K562 (cell line): ENCODE measurements around the gene CNDP1. TPM values are rescaled to one million over a fixed set of nuclear protein-coding genes. Genes with fewer than 3 reads are reported as not detected.
A peak's percentile ranks its signal among the peaks of the same experiment; 100 is the strongest.

Experiments used
- ARNT ChIP-seq, 2 experiments: fragments of 450-650 bp; IDR thresholded peaks; 2 replicates each; pipeline ENCODE4 v1.6.1; 2016; ENCODE audit warnings: mild to moderate bottlenecking in 1 of 2
- KDM1A ChIP-seq, 2 experiments: fragments of 450-650 bp; IDR thresholded peaks; 2 replicates each; pipeline ENCODE4 v1.6.1; 2016; ENCODE audit warnings: mild to moderate bottlenecking in 2 of 2
- MBD2 ChIP-seq: sonication (generic); IDR thresholded peaks from 2 replicates; pipeline ENCODE4 v1.6.1; 2016; ENCODE audit warnings: low read depth, borderline replicate concordance
- NCOA4 ChIP-seq: fragments of 450-650 bp; IDR thresholded peaks from 2 replicates; pipeline ENCODE4 v1.6.1; 2018; ENCODE audit warnings: mild to moderate bottlenecking; ENCODE audit not compliant: partially characterized antibody
- NRF1 ChIP-seq, 2 experiments: fragments of 450-650 bp; IDR thresholded peaks in 1 of 2; conservative IDR thresholded peaks in 1 of 2; 2 replicates each; pipeline ENCODE4 v1.6.1; 2014; ENCODE audit warnings: mild to moderate bottlenecking in 2 of 2
- POLR2AphosphoS2 ChIP-seq: IDR thresholded peaks from 2 replicates; pipeline ENCODE4 v1.6.1; 2012; ENCODE audit warnings: low read length, improper control_type of control experiment
- RAD21 ChIP-seq, 2 experiments: fragments of 250-450 bp in 1 of 2; fragments of 450-650 bp in 1 of 2; sonication (Bioruptor Pico) in 1 of 2; formaldehyde crosslinking in 1 of 2; IDR thresholded peaks in 1 of 2; conservative IDR thresholded peaks in 1 of 2; 2 replicates each; pipeline versions ENCODE4 v1.4.0 to v1.8.0; 2020 to 2022; ENCODE audit warnings: mild to moderate bottlenecking in 2 of 2, moderate library complexity in 1 of 2
- SOX6 ChIP-seq: fragments of 450-650 bp; IDR thresholded peaks from 2 replicates; pipeline ENCODE4 v1.6.1; 2014; ENCODE audit warnings: mild to moderate bottlenecking
- STAG1 ChIP-seq: sonication (generic); formaldehyde crosslinking; IDR thresholded peaks from 2 replicates; pipeline ENCODE4 v1.5.0; 2020; ENCODE audit warnings: missing genetic modification reagents, borderline replicate concordance
- TAF7 ChIP-seq: fragments of 450-650 bp; IDR thresholded peaks from 2 replicates; pipeline ENCODE4 v1.6.1; 2016; ENCODE audit warnings: missing genetic modification characterization, missing compliant biosample characterization
- XRCC3 ChIP-seq: fragments of 450-650 bp; IDR thresholded peaks from 2 replicates; pipeline ENCODE4 v1.6.1; 2017; ENCODE audit warnings: mild to moderate bottlenecking, moderate library complexity
- YY1 ChIP-seq, 3 experiments: IDR thresholded peaks; 2 replicates each; pipeline ENCODE4 v1.6.1; 2011; ENCODE audit warnings: low read length in 2 of 3, mild to moderate bottlenecking in 2 of 3, moderate library complexity in 2 of 3, borderline replicate concordance in 1 of 3, control low read depth in 1 of 3, low read depth in 1 of 3; ENCODE audit not compliant: insufficient read depth in 3 of 3, insufficient replicate concordance in 2 of 3, control insufficient read depth in 1 of 3, insufficient read length in 1 of 3; ENCODE audit errors: extremely low read depth in 1 of 3
- ZNF436 ChIP-seq: fragments of 250-450, 450-650 bp; sonication (Bioruptor Pico); formaldehyde crosslinking; IDR thresholded peaks from 2 replicates; pipeline ENCODE4 v1.7.0; 2020; ENCODE audit warnings: mild to moderate bottlenecking
- polyA plus RNA-seq, 8 experiments: library from polyadenylated mRNA; depleted of rRNA in 4 of 8; stranded (reverse) in 5 of 8; unstranded in 3 of 8; fragments of >200 nt; fragmentation: Nextera tagmentation in 2 of 8; fragmentation: Illumina TruSeq in 1 of 8; extraction: Ambion mirVana in 2 of 8; extraction: Trizol in 1 of 8; gene quantifications; 2 replicates each; pipeline versions ENCODE4 v1.2.1 to v1.2.3, GENCODE V29; 2011 to 2014; ENCODE audit warnings: inconsistent platforms in 1 of 8, missing spikeins in 1 of 8
- total RNA-seq, 7 experiments: library from RNA; depleted of rRNA in 6 of 7; stranded (reverse); fragments of >200 nt in 6 of 7; fragmentation: Illumina TruSeq in 2 of 7; extraction: Trizol in 2 of 7; gene quantifications; 2 replicates each; pipeline versions ENCODE4 v1.2.1 to v1.2.3, GENCODE V29; 2011 to 2021; ENCODE audit warnings: low replicate concordance in 1 of 7
- TF ChIP-seq, protein P1 (sequence below): fragments of 250-450 bp; sonication (Bioruptor Pico); IDR thresholded peaks from 2 replicates; pipeline ENCODE4 v1.8.0; 2021; ENCODE audit warnings: moderate library complexity, mild to moderate bottlenecking, inconsistent platforms
- TF ChIP-seq, protein P2 (sequence below), 2 experiments: fragments of 450-650 bp; IDR thresholded peaks; 2 replicates each; pipeline ENCODE4 v1.6.1; 2018; ENCODE audit warnings: mild to moderate bottlenecking in 2 of 2, low read depth in 1 of 2; ENCODE audit not compliant: partially characterized antibody in 2 of 2
- TF ChIP-seq, protein P3 (sequence below): fragments of 450-650 bp; IDR thresholded peaks from 2 replicates; pipeline ENCODE4 v1.6.1; 2016
- TF ChIP-seq, protein P4 (sequence below): sonication (generic); formaldehyde crosslinking; IDR thresholded peaks from 2 replicates; pipeline ENCODE4 v1.8.0; 2022; ENCODE audit warnings: mild to moderate bottlenecking, low read depth, missing genetic modification reagents
- TF ChIP-seq, protein P5 (sequence below): fragments of 450-650 bp; IDR thresholded peaks from 2 replicates; pipeline ENCODE4 v1.6.1; 2017; ENCODE audit warnings: antibody characterized with exemption

CNDP1 gene
- total and polyA plus RNA-seq, 9 of the 15 experiments (the other 6 are each of a cell fraction or from before 2014, with no cell fraction given), result not detected

DNA sequence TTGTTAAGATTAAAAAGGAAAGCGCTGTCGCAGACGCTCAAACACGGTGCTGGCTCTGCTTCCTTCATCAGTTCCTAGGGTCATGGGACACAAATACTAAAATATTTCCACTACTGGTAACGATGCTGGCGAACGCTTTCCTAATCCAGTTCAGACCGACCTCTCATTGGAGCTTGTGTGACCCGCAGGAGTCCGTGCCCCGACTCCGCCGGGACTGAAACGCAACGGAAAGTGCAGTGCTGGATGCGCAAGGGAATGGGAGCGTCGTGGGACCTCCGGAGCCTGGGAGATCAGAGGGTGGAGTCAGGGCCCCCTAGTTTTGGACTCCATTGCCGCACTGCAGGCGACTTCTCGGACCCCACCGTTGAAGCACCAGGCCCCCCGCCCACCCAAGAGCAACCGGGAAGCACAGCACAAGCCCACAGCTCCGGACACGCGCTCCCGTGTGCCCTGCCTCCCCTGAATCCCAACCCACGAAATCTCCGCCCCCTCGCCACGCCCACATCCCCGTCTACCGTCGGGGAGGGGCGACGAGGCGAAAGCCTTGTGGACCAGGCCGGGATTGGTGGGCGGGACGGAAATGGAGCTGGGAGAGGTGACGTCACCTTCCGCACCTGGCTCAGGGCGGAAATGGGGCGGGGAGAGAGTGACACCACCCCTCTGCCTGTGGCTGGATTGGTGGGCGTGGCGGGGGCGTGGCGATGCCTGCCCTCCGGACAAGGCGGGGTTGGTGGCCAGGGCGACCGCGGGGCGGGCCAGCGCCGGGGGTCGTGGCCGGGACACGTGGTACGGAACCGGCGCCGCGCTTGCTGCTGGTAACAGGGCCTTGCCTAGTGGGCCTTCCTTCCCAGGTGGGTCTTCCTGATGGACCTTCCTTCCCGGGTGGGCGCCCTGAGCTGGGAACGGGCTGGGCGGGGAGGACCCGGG is 38.5 kb upstream of the CNDP1 start, which contains the start of gene CNDP2 (continued):
- TF ChIP-seq NCOA4 (no peak), STAG1 (no peak), NRF1 (conservative IDR thresholded peaks at IDR 0.05 in 1 of 2, IDR thresholded peaks at IDR 0.05 in 1 of 2) (peak; percentile 77 to 82), ARNT (IDR thresholded peaks at IDR 0.05) (no peak), XRCC3 (no peak), KDM1A (IDR thresholded peaks at IDR 0.05) (no peak), MBD2 (no peak), RAD21 (CRISPR knock-in tag; conservative IDR thresholded peaks at IDR 0.05 in 1 of 2, IDR thresholded peaks at IDR 0.05 in 1 of 2) (no peak), POLR2AphosphoS2 (no peak), SOX6 (peak; percentile 17; the same call in 1 of the 2 replicates), YY1 (IDR thresholded peaks at IDR 0.05; ENCODE audit: borderline replicate concordance in 1 of 3, control insufficient read depth in 1 of 3, extremely low read depth in 1 of 3, insufficient read depth in 3 of 3, insufficient read length in 1 of 3, insufficient replicate concordance in 2 of 3, low read depth in 1 of 3, low read length in 2 of 3) (no peak), ZNF436 (no peak), TAF7 (tag) (no peak)
- TF ChIP-seq, protein P1, sequence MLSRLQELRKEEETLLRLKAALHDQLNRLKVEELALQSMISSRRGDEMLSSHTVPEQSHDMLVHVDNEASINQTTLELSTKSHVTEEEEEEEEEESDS, result no peak
- TF ChIP-seq, protein P2, sequence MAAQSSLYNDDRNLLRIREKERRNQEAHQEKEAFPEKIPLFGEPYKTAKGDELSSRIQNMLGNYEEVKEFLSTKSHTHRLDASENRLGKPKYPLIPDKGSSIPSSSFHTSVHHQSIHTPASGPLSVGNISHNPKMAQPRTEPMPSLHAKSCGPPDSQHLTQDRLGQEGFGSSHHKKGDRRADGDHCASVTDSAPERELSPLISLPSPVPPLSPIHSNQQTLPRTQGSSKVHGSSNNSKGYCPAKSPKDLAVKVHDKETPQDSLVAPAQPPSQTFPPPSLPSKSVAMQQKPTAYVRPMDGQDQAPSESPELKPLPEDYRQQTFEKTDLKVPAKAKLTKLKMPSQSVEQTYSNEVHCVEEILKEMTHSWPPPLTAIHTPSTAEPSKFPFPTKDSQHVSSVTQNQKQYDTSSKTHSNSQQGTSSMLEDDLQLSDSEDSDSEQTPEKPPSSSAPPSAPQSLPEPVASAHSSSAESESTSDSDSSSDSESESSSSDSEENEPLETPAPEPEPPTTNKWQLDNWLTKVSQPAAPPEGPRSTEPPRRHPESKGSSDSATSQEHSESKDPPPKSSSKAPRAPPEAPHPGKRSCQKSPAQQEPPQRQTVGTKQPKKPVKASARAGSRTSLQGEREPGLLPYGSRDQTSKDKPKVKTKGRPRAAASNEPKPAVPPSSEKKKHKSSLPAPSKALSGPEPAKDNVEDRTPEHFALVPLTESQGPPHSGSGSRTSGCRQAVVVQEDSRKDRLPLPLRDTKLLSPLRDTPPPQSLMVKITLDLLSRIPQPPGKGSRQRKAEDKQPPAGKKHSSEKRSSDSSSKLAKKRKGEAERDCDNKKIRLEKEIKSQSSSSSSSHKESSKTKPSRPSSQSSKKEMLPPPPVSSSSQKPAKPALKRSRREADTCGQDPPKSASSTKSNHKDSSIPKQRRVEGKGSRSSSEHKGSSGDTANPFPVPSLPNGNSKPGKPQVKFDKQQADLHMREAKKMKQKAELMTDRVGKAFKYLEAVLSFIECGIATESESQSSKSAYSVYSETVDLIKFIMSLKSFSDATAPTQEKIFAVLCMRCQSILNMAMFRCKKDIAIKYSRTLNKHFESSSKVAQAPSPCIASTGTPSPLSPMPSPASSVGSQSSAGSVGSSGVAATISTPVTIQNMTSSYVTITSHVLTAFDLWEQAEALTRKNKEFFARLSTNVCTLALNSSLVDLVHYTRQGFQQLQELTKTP (IDR thresholded peaks at IDR 0.05; ENCODE audit: low read depth in 1 of 2, partially characterized antibody in 2 of 2), result no peak
- TF ChIP-seq, protein P3, sequence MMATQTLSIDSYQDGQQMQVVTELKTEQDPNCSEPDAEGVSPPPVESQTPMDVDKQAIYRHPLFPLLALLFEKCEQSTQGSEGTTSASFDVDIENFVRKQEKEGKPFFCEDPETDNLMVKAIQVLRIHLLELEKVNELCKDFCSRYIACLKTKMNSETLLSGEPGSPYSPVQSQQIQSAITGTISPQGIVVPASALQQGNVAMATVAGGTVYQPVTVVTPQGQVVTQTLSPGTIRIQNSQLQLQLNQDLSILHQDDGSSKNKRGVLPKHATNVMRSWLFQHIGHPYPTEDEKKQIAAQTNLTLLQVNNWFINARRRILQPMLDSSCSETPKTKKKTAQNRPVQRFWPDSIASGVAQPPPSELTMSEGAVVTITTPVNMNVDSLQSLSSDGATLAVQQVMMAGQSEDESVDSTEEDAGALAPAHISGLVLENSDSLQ, result peak; percentile 98
- TF ChIP-seq, protein P4, sequence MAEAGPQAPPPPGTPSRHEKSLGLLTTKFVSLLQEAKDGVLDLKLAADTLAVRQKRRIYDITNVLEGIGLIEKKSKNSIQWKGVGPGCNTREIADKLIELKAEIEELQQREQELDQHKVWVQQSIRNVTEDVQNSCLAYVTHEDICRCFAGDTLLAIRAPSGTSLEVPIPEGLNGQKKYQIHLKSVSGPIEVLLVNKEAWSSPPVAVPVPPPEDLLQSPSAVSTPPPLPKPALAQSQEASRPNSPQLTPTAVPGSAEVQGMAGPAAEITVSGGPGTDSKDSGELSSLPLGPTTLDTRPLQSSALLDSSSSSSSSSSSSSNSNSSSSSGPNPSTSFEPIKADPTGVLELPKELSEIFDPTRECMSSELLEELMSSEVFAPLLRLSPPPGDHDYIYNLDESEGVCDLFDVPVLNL (CRISPR knock-in tag), result no peak
- TF ChIP-seq, protein P5, sequence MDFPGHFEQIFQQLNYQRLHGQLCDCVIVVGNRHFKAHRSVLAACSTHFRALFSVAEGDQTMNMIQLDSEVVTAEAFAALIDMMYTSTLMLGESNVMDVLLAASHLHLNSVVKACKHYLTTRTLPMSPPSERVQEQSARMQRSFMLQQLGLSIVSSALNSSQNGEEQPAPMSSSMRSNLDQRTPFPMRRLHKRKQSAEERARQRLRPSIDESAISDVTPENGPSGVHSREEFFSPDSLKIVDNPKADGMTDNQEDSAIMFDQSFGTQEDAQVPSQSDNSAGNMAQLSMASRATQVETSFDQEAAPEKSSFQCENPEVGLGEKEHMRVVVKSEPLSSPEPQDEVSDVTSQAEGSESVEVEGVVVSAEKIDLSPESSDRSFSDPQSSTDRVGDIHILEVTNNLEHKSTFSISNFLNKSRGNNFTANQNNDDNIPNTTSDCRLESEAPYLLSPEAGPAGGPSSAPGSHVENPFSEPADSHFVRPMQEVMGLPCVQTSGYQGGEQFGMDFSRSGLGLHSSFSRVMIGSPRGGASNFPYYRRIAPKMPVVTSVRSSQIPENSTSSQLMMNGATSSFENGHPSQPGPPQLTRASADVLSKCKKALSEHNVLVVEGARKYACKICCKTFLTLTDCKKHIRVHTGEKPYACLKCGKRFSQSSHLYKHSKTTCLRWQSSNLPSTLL, result no peak
